Psoas muscle (tissue), 8 donors: ENCODE results near the gene MYBPH. TPM values are rescaled to one million over a fixed set of nuclear protein-coding genes. Genes with fewer than 3 reads are reported as not detected.

Experiments used
- ATAC-seq, 4 donors: fragments of 200-7000 bp; cut with Tn5 transposase; one replicate each; pipeline ENCODE4 v1.9.1; 2020; ENCODE audit warnings: moderate library complexity in 3 of 4, mild to moderate bottlenecking in 2 of 4
- DNase-seq, 2 donors: peaks; one replicate each; pipeline ENCODE4 v3.0.0-alpha.2; 2020
- H3K27ac ChIP-seq: fragments of 200-600 bp; one replicate; pipeline ENCODE4 v1.8.0; 2022
- H3K27me3 ChIP-seq, 3 donors: fragments of 200-600 bp in 1 of 3; one replicate each; pipeline versions ENCODE4 v1.6.1 to v1.8.0; 2013 to 2022; ENCODE audit warnings: low read length in 2 of 3, mild to moderate bottlenecking in 2 of 3, moderate library complexity in 1 of 3; ENCODE audit not compliant: insufficient read depth in 3 of 3
- H3K36me3 ChIP-seq, 2 donors: fragments of 200-600 bp in 1 of 2; one replicate each; pipeline versions ENCODE4 v1.6.1 to v1.8.0; 2013 to 2022; ENCODE audit warnings: low read depth in 1 of 2, mild to moderate bottlenecking in 1 of 2, moderate library complexity in 1 of 2; ENCODE audit not compliant: insufficient read depth in 1 of 2
- H3K4me1 ChIP-seq: fragments of 200-600 bp; one replicate; pipeline ENCODE4 v1.8.0; 2022
- H3K4me3 ChIP-seq: fragments of 200-600 bp; one replicate; pipeline ENCODE4 v1.8.0; 2022; ENCODE audit warnings: mild to moderate bottlenecking
- H3K9me3 ChIP-seq: fragments of 200-600 bp; one replicate; pipeline ENCODE4 v1.8.0; 2022
- WGBS, 3 donors: extraction: QIAGEN DNeasy Blood & Tissue Kit; methylation state at CpG; one replicate each; pipeline versions ENCODE4 v1.1.6 to v1.1.7; 2013; 5-methylcytosine and 5-hydroxymethylcytosine counted together
- intact Hi-C, 2 donors: fragments of 100-400 bp; cut with DNase I; formaldehyde crosslinking; loops; one replicate each; pipeline versions ENCODE4 v1.11.0 to v1.14.2; 2022
- polyA plus RNA-seq, 3 donors: library from polyadenylated mRNA; stranded (reverse); fragments of 200-250 nt; gene quantifications; one replicate each; pipeline ENCODE4 v1.2.3, GENCODE V29; 2013
- total RNA-seq, 4 donors: library from RNA; stranded (reverse); fragmentation: NEBNext Ultra II Directional in 2 of 4; extraction: Animal tissue kit (Norgen Biotek cat#: 25700) in 2 of 4; gene quantifications; one replicate each; pipeline versions ENCODE4 v1.2.1 to v1.2.4, GENCODE V29; 2021 to 2023
- TF ChIP-seq, protein P1 (sequence below): fragments of 200-600 bp; IDR thresholded peaks from one replicate; pipeline ENCODE4 v1.8.0; 2022; ENCODE audit warnings: antibody characterized with exemption
- donor health status: healthy with polysubstance abuse.
- donor health status: DM: no; HTN: no; CAD: no; lungs with moderate emphysema.
- donor health status: Bipolar disorder and iron deficiency.
- donor health status: healthy.
- donor health status: DM: yes; HTN: yes; CAD: no.
- donor health status: DM: no; HTN: no; CAD: no.
- donor health status: DM: no; HTN: no; CAD: no.
- donor health status: DM: yes; HTN: yes; CAD: no.

The MYBPH gene
- total and polyA plus RNA-seq, 7 donors = 18.0 to 882 (median 39.1) TPM

DNA sequence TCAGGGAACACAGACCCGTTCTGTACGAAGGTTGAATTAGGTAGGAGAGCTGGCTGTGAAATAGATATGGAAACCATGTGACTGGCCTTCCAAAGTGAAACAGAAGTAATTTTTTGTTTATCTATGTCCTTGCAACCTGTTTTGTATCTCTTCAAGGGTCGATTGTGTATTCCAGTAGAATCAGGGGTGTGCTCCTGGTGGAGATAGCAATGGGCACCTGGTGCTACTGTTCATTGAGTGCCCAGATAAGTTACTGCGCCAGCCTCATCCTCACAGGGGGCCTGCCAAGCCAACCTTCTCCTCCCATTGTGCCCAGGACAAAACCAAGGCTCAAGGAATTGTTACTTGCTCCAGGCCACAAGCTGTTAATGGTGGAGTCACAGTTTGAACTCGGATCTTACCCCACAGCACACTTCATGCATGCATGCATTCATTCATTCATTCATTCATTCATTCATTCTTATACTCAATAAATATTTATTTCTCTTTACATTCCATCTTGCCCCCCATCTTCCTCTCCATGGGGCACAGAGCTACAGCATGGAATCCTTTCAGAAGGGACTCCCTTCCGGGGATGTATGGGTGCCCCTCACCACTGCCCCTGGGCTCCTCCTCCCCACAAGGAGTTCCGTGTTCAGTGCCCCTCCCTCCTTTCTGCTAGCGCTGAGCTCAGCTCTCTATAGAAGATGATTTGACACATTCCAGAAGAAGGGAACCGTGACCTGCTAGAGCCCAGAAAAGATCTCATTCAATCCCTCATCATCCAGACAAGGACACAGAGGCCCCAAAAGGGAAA lies 24.1 kb downstream of the MYBPH start:
- intact Hi-C loops = loop anchor here in 1 of 2 donors (10.0 kb wide), 1 partner anchor 917 kb away; no protein-coding TSS in a partner anchor
- ATAC-seq (no peak), DNase-seq (no peak)
- H3K36me3 ChIP-seq = no peaks in the 10 kb centered on the region
- H3K4me3 ChIP-seq = no peak overlapping the region
- no peaks in the 10 kb centered on the region for H3K9me3 ChIP-seq
- TF ChIP-seq, protein P1, sequence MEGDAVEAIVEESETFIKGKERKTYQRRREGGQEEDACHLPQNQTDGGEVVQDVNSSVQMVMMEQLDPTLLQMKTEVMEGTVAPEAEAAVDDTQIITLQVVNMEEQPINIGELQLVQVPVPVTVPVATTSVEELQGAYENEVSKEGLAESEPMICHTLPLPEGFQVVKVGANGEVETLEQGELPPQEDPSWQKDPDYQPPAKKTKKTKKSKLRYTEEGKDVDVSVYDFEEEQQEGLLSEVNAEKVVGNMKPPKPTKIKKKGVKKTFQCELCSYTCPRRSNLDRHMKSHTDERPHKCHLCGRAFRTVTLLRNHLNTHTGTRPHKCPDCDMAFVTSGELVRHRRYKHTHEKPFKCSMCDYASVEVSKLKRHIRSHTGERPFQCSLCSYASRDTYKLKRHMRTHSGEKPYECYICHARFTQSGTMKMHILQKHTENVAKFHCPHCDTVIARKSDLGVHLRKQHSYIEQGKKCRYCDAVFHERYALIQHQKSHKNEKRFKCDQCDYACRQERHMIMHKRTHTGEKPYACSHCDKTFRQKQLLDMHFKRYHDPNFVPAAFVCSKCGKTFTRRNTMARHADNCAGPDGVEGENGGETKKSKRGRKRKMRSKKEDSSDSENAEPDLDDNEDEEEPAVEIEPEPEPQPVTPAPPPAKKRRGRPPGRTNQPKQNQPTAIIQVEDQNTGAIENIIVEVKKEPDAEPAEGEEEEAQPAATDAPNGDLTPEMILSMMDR = no peak
- no peaks in the 10 kb centered on the region for H3K4me1 ChIP-seq
- 74 to 83% (median 82%) methylated on average over 9 of the region's 9 CpGs for WGBS, 3 donors
- no peak overlapping the region for H3K27ac ChIP-seq
- H3K27me3 ChIP-seq = peaks cover 0 to 4% (median 0%) of the 10 kb centered on the region in 3 donors

DNA sequence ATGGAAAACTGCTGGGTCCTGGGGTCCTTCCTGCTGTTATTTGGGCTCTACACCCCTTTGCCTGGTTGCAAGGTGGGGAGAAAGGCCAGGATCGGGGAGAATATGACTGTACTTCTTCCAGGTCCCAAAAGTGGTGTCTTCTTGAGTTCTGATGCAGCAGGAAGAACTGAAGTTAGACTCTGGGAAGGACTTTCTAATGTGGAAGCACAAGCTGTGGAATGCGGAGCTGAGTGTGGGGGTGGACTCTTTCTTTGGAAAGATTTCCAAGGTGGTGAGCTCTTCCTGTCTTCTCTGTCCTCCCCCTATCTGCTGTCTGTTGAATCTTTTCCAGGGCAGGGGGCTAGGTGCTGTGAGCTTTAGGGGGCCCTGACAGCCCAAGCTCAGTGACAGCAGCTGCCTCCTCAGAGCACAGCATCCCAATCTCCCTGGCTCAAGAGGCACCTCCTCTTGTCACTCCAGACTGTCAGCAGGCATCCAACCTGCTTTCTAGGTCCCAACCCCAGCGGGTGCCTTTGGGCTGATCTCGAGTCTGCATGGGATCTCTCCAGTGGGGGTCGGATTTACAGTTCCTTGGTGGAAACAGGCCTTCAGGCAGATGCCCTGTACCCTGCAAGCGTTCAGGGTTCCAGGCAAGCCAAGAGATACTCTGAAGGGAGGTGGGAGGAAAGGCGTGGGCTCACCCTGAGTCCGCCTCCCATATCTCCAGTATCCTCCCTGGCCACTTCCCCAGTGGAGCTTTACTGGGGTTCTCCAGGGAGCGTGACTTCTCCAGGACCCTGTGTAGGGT lies 24.9 kb downstream of the MYBPH start:
- Histone ChIP-seq H3K27me3 (peaks cover 0 to 4% (median 0%) of the 10 kb centered on the region in 3 donors), H3K9me3 (no peaks in the 10 kb centered on the region), H3K36me3 (no peaks in the 10 kb centered on the region), H3K27ac (no peak overlapping the region), H3K4me1 (no peaks in the 10 kb centered on the region), H3K4me3 (no peak overlapping the region)
- 73 to 89% (median 80%) methylated on average over 9 of the region's 9 CpGs for WGBS, 3 donors
- intact Hi-C loops = loop anchor here in 1 of 2 donors (10.0 kb wide), 1 partner anchor 916 kb away; no protein-coding TSS in a partner anchor
- ATAC-seq = no peak
- no peak for DNase-seq
- TF ChIP-seq, protein P1 = no peak

DNA sequence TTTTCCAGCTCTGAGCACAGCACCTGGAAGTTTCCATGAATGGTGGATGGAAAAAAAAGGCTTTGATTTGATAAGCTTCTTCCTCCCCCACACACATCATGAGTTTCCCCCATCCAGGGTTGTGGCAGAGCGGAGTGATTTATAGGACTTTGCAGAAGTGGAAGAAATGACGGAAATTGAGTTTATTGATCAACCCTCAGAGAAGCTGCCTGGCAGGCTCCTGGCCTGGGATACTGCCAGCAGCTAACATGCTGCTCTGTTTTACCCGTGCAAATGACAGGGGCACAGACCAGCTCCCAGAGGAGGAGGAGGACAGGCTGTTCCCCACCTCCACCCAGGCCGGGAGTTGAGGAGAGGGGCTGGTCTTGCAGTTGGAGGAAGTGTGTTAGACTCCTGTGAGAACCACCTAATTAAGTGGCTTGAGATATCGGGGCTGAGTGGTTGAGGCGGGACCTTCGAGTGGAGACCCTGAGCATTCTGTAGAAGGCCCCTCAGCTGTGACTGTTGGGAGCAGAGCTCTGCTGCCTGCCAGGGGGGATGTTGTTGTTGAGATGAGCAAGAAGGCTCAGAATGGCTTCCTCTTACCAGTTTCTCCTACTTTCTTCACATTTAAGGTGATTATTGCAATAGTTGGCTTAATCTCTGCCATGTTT lies 26.3 kb downstream of the MYBPH start:
- ATAC-seq = no peak
- DNase-seq = no peak
- Histone ChIP-seq H3K27me3 (peaks cover 0 to 4% (median 0%) of the 10 kb centered on the region in 3 donors), H3K36me3 (no peaks in the 10 kb centered on the region), H3K9me3 (no peaks in the 10 kb centered on the region), H3K4me3 (no peak overlapping the region), H3K27ac (no peak overlapping the region), H3K4me1 (no peaks in the 10 kb centered on the region)
- WGBS, 3 donors = 77 to 80% (median 78%) methylated on average over 7 of the region's 7 CpGs
- intact Hi-C loops = no loop called here
- TF ChIP-seq, protein P1 = no peak

DNA sequence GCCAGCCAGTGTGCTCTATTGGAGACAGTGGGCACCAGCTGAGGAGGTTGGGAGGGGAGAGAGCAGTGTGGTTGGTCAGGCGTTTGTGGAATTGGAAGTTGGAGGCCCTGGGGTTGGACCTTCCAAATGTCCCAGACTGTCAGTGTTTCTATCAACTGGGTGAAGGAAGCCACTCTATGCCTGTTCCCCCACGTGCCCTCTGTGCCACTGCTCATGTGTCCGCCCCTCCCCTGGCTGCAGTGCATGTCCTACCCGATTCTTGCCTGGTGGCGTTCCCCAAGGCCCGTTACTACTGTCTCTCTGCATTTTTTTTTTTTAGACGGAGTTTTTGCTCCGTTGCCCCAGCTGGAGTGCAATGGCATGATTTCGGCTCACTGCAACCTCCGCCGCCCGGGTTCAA lies 27.0 kb downstream of the MYBPH start:
- Histone ChIP-seq H3K4me3 (no peak overlapping the region), H3K27ac (no peak overlapping the region), H3K36me3 (no peaks in the 10 kb centered on the region), H3K4me1 (no peaks in the 10 kb centered on the region), H3K9me3 (no peaks in the 10 kb centered on the region), H3K27me3 (peaks cover 0 to 4% (median 0%) of the 10 kb centered on the region in 3 donors)
- TF ChIP-seq, protein P1 = no peak
- ATAC-seq (no peak), DNase-seq (no peak)
- WGBS, 3 donors = 84 to 93% (median 89%) methylated on average over 12 of the region's 12 CpGs
- intact Hi-C loops = no loop called here
